SHP77 treated with DMSO at 0.1 percent for 48 hours (cell line): Measurements from ENCODE around the gene MYOCOS.

Source experiments
- DNase-seq: peaks from one replicate; lab custom pipeline; 2025; lab: John Stamatoyannopoulos, UW

MYOCOS gene

DNA sequence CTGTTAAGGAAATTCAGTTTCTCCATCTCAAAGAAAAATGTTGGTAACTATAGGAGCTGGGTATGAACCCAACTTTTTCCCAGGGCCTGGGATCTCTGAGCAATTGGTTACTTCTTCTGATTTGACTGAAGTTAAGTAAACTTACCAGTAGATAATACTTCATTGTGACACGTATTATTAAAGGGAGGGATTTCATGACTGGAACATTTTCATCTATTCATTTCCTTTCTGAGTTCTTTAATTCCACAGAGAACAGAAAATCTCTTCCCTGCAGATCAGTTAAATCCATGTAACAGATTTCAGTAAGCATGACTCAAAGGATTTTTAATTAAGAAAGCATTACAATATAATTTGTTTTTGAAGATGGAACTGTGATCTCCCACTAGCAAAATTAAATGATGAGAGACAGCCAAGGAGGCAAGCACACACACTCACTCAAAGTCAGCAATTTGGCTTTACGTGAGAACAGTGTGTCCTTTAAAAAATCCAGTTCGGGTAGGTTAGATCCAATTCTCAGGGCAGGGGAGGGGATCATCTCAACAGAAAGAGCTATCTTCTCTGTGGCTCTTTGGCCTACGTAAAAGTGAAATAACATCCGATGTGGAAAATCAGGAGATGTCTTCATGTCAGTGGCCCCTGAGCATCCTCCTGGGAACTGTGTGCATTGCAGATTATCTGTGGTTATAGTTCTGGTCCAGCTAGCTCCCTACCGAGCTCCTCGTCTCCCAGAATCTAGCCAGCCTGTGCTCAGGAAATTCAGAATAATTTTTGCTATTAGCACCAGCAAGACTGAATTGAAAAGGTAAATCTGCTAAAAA lies 41.2 kb downstream of the MYOCOS start:
- DNase-seq: no peak

DNA sequence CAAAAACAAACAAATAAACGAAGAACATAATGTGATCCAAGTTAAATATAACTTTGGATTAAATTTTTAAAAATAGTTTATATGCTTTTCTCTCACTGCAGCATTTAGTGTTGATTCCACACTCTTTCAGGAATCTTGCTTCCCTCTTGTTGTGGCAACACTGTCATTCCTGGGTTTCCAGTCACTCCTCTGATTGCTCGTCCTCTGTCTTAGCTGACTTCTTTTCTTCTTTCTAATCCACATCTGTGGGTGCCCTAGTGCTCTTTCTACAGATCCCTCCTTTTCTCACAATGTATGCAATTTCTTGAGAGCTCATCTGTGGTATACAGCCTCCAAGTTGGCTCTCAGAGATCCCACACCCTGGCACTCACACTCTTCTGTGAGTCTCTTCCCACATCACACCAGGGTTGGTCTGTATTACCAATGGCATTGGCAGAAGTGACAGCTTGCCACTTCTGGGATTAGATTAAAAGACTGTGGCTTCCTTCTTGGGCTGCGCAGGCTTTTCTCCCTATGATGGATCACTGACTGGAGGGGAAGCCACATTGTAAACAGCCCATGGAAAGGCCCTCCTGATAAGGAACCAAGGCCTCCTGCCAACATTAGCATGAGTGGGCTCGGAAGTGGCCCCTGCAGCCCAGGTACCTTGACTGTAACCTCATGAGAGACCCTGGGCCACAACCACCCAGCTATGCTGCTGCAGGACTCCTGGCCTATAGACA lies 42.0 kb downstream of the MYOCOS start:
- DNase-seq: no peak

DNA sequence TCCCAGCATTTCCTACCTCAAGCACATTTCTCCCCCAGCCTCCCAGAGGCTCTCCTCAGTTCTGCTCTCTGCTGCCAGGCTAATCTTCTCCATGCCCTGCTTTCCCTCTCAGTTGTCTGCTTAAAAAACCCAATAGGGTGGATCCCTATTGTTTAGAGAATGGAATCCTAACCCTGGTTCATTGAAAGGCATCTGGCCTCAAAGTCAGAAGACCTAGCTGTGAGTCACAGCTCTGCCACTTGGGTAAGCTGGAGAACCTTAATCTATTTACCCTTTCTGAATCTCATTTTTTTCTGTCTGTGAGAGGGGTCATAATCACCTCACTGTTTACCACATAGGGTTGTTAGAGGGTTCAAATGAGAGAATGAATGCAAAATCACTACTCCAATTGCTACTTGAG lies 42.9 kb downstream of the MYOCOS start:
- no peak for DNase-seq

DNA sequence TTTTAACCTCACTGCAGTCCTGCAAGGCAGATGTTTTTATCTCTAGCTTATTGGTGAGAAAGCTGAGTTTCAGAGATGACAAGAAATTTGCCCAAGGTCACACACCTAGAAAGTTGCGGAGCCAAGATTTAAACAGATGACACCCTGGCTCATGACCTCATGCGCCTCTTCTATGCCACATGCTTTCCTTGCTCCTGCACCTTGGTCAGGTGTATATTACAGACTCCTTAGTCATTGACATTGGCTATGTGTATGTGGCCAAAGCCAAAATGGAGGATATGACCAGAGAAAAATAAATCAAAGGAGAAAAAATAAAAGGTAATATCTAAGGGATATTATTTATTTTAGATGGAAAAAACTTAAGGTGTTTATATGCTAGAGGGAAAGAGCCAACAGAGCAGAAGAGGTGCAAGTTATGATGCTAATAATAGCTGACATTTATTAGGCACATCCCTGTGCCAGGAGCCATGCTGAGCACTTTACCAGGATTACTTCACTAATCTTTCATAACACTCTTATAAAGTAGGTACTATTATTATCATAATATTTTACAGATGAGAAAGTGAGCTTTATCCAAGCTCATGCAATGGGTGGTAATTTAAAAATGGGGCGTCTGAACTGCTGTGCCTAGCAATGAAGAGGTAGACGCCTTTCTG lies 44.2 kb downstream of the MYOCOS start:
- no peak for DNase-seq

DNA sequence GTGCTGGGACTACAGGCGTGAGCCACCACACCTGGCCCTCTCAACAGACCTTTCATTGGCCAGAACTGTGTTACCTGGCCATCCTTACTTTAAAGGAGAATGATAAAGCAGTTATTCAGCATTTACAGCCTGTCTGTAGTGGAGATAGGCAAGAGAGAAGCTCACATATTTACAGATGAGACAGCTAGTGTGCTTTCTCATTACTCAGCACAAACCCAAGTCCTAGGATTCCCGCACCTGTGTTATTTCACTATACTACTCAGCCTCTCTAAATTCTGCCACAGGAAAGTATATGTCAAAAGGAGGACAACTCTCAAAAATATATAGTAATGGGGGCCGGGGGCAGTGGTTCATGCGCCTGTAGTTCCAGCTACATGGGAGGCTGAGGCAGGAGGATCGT lies 46.3 kb downstream of the MYOCOS start:
- no peak for DNase-seq

DNA sequence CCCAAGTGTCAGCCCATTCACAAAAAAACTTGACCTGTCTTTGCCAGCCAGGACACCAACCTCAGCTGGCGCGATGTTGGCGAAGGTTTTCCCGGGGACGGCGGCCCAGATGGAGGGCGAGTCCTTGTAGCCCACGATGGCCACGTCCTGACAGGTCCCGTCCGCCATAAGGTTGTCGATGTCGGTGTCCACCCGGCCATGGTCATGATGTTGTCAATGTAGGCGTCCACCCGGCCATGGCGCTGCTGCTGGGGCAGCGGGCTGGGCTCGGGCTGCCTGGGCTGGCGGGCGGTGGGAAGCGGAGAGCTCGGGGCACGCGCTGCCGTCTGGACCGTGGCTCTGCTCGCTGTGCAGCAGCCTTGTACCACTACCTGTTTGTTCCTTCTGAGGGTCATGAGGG lies 48.7 kb downstream of the MYOCOS start:
- no peak for DNase-seq

DNA sequence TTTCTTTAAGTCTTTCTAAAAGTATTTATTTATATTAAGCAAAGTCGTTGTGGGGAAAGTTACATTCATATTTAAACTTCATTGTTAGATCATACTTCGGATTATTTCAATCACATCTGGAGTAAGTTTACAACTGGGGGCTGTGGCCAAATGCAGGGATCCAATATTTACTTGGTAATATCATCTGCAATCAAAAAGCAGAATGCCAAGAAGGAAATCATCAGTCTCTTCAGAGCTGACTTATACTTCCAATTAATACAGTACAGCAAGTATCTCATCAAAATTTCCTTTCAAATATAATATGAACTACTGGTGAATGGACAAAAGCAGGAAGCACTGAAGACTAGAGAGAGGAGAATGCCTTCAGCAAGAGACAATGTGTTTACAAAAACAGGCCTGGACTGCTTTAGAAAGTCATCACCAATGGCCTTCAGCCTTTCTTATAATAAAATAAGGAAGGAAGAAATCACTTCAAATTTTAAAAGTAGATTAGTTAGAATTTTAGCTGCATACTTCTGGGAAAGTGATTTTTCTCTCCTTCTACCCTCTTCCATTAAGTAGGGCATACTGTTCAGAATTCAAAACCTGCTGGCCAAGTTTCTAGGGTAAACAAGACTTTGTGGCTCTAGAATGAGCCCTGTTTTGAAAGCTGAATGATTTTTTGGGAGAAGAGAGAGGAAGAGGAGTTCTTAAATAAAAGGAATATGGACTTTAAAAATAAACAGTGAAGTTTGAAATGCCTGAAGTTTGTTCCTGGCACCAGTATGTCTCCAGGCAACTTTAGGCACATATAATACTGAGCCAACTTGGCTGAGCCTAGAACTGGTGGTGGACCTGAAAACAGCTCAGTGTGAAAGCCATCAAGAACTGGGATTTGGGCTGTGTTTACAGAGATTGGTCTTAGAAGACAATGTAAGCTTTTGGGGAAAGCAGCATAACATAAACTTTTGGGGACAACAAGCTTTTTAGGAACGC lies 52.7 kb downstream of the MYOCOS start:
- no peak for DNase-seq
